GM21526 (cell line): ENCODE results near the gene WDR70.
"Not testable (repeated sequence)": the region's sequence is repeated elsewhere in the genome, so short reads cannot be mapped to it uniquely, and the experiment has no call there.

Experiments
- ATAC-seq: cut with Tn5 transposase; IDR thresholded peaks from one replicate; pipeline ENCODE4 v1.9.1; 2021; ENCODE audit warnings: moderate library complexity; ENCODE audit not compliant: unreplicated experiment, low FRiP score

WDR70 gene

GRCh38 chr5:37626266-37626665, 247.1 kb downstream of the WDR70 start:
- no peak for ATAC-seq

DNA sequence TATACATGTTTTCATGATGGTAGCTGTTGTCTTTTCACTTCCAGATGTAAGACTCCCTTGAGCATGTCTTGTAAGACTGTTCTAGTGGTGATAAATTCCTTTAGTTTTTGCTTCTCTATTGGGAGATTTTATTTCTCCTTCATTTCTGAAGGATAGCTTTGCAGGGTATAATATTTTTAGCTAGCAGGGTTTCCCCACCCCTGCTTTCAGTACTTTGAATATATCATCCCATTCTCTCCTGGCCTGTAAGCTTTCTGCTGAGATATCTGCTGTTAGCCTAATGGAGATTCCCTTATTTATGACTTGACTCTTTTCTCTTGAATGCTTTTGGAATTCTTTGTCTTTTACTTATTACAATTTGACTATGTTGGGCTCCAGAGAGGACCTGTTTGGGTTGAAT, 249.8 kb downstream of the WDR70 start:
- no peak for ATAC-seq

DNA sequence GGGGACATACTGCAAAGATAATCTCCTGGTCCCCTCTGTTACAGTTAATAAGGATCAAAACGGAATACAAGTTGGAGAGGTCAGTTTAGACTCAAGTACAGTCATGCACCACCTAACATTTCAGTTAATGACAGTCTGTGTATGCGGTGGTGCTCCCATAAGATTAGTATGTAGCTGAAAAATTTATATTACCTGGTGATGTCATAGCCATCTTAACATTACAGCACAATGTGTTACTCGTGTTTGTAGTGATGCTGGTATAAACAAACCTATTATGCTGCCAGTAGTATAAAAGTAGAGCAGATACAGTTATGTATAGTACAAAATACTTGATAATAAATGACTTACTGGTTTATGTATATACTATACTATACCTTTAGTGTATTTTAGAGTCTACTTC, 252.8 kb downstream of the WDR70 start:
- no peak for ATAC-seq

DNA sequence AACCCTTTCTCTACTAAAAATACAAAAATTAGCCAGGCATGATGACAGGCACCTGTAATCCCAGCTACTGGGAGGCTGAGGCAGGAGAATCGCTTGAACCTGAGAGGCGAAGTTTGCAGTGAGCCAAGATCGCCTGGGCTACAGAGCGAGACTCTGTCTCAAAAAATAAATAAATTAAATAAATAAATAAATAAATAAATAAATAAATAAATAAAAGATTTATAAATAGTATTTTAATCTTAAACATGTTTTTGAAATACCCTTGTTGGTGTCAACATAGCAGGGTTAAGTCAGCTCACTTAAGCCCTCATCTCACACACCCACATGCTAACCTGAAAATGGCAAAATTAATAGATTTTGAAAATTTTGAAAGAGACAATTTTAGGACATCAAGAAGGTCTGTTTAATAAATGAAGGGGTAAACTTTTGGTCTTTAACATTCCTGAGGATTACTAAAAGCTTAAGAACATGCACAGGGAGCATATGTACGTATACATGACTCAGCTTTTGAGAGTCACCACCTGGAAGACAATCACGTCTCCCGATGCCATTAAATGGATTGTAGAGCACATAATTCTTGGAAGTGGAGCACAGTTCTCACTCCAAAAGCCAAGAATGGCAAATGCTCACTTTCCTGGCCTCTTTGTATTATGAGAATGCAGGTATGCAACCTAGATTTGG, 258.2 kb downstream of the WDR70 start:
- no peak for ATAC-seq

DNA sequence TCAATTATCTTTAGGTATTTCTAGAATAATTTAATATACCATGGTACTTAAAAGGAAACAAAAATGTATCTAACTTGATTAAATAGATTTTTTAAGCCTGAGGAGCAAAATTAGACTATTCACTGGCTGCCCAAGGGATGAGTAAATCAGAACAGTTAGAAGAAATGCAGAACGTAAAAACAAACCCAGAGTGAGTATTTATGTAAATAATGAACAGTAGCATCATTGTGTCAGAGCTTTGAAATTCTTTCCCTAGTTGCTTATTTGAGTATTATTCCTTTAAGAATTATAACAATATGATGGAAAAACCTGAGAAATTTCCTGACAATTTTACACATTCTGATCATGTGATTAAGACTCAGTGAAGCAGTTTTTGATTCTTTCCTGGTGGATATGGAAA, 259.8 kb downstream of the WDR70 start:
- no peak for ATAC-seq

DNA sequence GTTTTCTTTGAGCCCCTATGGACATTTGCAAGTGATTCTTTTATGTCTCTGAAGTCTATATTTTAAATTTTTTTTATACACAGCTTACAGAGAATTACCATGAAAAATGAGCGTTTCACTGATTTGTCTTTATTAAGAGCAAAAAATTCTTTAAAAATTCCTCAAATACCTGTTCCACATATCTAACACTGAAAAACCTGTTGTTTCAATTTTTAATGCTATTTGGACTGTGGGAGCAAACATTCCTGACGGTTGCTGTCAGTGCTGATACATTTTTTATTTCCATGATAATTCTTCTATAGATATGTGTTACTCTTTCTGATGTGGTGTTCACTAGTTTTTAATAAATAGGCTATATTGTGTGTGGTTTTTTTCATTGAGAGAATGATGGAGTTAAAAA, 261.0 kb downstream of the WDR70 start:
- no peak for ATAC-seq

DNA sequence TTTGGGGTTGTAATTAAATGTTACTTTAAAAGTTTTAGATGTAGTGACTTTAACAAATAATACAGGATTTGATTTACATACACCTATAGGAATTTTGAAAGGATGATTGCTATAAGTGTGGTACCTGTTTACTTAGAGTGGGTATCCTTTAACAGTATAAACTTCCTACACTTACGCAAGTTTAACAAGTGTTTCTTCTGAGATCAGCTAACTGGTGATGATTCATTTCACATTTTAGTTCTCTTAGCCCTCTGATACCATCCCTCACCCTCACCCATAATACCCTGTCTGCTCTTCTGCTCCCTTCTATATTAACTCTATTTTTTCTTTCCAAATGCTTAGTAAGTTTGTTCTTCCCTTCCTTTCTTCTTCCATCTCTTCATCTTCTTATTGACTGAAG, 262.8 kb downstream of the WDR70 start:
- no peak for ATAC-seq

DNA sequence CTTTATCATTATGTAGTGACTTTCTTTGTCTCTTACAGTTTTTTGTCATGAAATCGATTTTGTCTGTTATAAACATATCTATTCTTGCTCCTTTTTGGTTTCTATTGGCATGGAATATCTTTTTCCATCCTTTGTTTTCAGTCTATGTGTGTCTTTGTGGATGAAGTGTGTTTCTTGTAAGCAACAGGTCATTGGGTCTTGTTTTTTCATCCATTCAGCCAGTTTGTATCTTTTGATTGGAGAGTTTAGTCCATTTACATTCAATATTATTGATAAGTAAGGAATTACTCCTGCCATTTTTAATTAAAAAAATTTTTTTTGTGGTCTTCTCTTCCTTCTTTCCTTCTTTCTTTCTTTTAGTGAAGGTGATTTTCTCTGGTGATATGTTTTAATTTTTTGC, 266.6 kb downstream of the WDR70 start:
- no peak for ATAC-seq

DNA sequence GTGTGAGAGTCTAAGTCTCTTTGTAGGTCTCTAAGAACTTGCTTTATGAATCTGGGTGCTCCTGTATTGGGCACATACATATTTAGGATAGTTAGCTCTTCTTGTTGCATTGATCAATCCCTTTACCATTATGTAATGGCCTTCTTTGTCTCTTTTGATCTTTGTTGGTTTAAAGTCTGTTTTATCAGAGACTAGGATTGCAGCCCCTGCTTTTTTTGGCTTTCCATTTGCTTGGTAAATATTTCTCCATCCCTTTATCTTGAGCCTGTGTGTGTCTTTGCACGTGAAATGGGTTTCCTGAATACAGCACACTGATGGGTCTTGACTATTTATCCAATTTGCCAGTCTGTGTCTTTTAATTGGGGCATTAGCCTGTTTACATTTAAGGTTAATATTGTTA, 275.4 kb downstream of the WDR70 start:
- ATAC-seq: not testable (repeated sequence)

- ATAC-seq: no peak
These were observed 277.9 kb downstream of the WDR70 start for GRCh38 chr5:37657046-37657445.

DNA sequence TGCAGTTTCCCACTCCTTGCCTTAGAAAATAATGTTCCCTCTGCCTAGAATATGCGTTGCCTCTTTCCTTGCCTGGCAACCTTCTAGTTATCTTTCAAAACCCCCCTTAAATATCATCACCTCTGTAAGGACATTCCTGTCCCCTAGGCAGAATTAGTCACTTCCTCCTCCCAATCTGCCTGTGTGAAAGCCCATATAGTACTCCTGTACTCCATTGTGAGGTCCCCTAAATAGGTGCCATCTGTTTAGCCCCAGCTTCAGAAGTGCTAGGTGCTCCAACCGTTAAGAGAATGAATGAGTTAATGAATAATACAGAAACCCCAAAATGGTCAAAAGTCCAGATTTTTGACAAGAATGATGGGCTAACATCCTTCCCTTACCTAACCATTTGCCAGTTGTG, 279.3 kb downstream of the WDR70 start:
- no peak for ATAC-seq

DNA sequence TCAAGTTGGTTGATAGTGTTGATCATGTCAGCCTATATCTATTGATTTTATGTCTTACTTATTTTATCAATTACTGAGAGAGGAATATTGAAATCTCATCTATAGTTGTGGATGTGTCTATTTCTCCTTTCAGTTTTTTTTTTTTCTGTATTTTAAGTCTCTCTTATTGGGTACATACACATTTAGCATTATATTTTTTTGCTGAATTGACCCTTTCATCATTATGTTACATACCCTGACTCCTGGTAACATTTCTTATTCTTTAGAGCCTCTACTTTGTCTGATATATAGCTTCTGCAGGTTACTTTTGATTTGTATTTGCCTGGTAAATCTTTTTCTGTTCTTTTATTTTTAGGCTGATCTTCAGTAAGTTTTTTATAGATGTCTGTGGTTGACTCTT, 281.2 kb downstream of the WDR70 start:
- ATAC-seq: no peak

- no peak for ATAC-seq
These were observed 282.3 kb downstream of the WDR70 start for GRCh38 chr5:37661227-37661920.

- no peak for ATAC-seq
These were observed 282.8 kb downstream of the WDR70 start for GRCh38 chr5:37661951-37662350.

- ATAC-seq: no peak
These were observed 283.2 kb downstream of the WDR70 start for GRCh38 chr5:37662362-37662761.

- no peak for ATAC-seq
These were observed 283.8 kb downstream of the WDR70 start for GRCh38 chr5:37662789-37663485.

GRCh38 chr5:37663538-37663937, 284.4 kb downstream of the WDR70 start:
- no peak for ATAC-seq

DNA sequence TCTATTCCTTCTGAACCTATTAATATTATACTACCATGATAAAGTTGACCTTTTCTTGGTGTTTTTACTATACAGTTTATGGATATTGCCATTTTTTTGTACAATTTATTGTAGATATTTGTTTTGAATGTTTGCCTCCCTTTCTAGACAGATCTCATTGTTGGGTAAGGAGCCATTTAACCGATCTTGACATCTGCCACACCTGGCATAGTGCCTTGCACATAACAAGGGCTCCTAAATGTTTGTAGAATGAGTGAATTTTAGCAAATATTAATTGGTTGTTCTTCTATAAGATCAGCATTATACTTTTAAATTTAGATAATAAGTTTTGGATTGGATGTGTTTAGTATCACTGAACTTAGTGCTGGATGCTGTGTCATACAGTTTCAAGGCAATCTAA, 285.4 kb downstream of the WDR70 start:
- ATAC-seq: no peak

DNA sequence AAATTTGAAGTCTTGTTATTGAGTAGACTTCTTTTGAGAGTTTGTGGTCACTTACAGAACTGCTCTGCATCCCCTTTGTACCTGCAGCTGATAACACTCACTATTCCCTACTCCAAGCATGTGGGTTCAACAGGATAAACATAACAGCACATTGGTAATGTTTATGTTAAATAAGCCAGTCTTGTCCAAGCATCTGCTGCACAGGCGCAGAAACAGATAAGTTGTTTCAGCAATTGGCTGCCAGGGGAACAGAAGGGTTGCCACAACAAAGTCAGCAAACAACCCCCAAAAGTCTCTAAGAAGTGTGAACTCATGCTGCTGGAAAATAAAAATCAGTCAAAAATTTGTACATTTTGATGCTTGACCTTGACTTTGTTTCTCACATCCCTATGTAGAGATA, 286.2 kb downstream of the WDR70 start:
- no peak for ATAC-seq

DNA sequence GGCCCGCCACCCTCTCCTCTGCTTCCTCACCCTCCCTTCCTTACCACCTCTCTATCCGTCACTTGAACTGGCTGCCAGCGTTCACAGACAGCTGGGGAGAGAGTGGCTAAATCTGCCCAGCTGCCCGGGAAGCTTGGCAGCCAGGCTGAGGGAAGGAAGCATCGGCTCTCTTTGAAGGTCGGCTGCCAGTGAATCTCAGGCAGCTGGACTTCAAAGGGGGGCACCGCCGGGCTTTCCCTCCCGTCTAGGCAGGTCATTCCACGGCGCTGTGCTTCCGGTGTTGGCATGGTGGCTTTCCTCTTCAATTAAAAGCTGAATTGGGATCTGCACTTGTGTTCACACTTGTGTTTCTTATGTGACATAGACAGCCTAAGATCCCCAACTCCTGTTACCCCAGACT, 286.8 kb downstream of the WDR70 start:
- no peak for ATAC-seq

DNA sequence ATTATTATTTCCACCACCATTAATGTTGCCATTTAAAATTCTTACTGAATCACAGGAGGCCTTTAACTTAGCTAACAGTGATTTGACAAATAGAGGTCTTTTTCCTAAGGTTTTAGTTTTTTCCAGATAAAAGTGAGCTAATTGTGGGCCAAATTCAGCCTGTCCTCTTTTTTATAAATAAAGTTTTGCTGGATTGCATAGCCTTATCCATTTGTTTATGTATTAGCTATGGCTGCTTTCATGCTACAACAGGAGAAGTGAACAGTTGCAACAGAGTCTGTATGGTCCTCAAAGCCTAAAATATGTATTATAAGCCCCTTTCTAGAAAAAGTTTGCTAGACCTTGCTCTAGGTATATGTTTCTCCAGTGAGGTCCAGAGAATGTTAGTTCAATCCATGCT, 288.3 kb downstream of the WDR70 start:
- ATAC-seq: no peak

- no peak for ATAC-seq
These were observed 288.7 kb downstream of the WDR70 start for GRCh38 chr5:37667846-37668245.
